ENCODE measurements around the gene NEDD4L. TPM values are rescaled to one million over a fixed set of nuclear protein-coding genes. Genes with fewer than 3 reads are reported as not detected.

The NEDD4L gene
- total and polyA plus RNA-seq, 4 experiments from 2014 or later: 2.8 to 4.1 (median 3.8) TPM

DNA sequence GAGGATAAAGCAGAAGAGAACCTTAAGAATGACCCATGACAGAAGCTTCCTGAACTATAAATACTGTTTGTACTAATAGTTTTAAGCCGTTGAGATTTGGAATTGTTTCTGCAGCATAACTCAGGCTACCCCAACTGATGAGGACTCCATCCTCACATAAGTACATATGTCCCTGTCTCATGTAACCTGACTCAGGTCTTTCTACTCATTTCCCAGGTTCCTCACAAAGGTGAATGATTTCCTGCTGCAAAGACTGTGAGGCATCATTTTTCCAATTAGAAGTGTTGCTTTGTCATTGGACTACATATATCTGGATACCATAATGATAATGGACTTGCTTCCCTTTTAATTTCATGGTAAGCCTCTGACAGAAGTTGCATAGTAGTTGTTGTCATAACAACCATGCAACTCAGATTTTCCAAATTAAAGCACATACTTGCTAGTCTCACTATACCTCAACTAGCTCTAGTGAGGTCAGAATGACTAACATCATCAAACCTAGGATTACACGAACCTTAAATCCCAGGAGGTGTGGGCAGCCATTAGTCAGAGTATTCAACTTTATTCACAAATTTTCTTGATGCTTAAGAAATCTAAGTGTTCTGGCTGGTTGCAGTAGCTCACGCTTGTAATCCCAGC lies 38.0 kb upstream of the NEDD4L start:
- no peaks in the 10 kb centered on the region for H3K27me3 ChIP-seq (ENCODE audit: insufficient read depth, low read length)
- H3K27ac ChIP-seq (ENCODE audit: low read depth, low read length): no peak overlapping the region
- ChIA-PET POLR2A (ENCODE audit: partially characterized antibody) (no interaction called here), CTCF (ENCODE audit: partially characterized antibody) (no interaction called here)
- Mint-ChIP-seq H3K27me3 (peaks cover 7 to 20% of the 10 kb centered on the region in 2 donors), H3K4me1 (no peaks in the 10 kb centered on the region), H3K27ac (no peak overlapping the region), H3K9me3 (no peaks in the 10 kb centered on the region), H3K4me3 (no peak overlapping the region), H3K36me3 (no peaks in the 10 kb centered on the region)
- DNase-seq: no peak
- H3K4me1 ChIP-seq (ENCODE audit: insufficient read depth, low read length): no peaks in the 10 kb centered on the region
- H3K4me3 ChIP-seq (ENCODE audit: low read length in 2 of 2): no peak overlapping the region
- no peaks in the 10 kb centered on the region for H3K9me3 ChIP-seq (ENCODE audit: control insufficient read depth in 1 of 2, low read length in 2 of 2)
- intact Hi-C loops (cut with micrococcal nuclease): no loop called here
- H3K36me3 ChIP-seq (ENCODE audit: insufficient read depth, low read length): no peaks in the 10 kb centered on the region

GRCh38 chr18:58009166-58009565 lies 34.9 kb upstream of the NEDD4L start:
- Mint-ChIP-seq H3K4me1 (no peaks in the 10 kb centered on the region), H3K4me3 (no peak overlapping the region), H3K27me3 (peaks cover 5 to 10% of the 10 kb centered on the region in 2 donors), H3K27ac (no peak overlapping the region), H3K9me3 (no peaks in the 10 kb centered on the region), H3K36me3 (no peaks in the 10 kb centered on the region)
- DNase-seq: no peak
- H3K27ac ChIP-seq (ENCODE audit: low read depth, low read length): no peak overlapping the region
- ChIA-PET POLR2A (ENCODE audit: partially characterized antibody) (no interaction called here), CTCF (ENCODE audit: partially characterized antibody) (no interaction called here)
- H3K4me3 ChIP-seq (ENCODE audit: low read length in 2 of 2): no peak overlapping the region
- H3K9me3 ChIP-seq (ENCODE audit: control insufficient read depth in 1 of 2, low read length in 2 of 2): no peaks in the 10 kb centered on the region
- intact Hi-C loops (cut with micrococcal nuclease): no loop called here
- H3K4me1 ChIP-seq (ENCODE audit: insufficient read depth, low read length): no peaks in the 10 kb centered on the region
- no peaks in the 10 kb centered on the region for H3K27me3 ChIP-seq (ENCODE audit: insufficient read depth, low read length)
- H3K36me3 ChIP-seq (ENCODE audit: insufficient read depth, low read length): no peaks in the 10 kb centered on the region

GRCh38 chr18:58010265-58010664 lies 33.8 kb upstream of the NEDD4L start:
- H3K4me1 Mint-ChIP-seq: no peaks in the 10 kb centered on the region

GRCh38 chr18:58012356-58012755 lies 31.7 kb upstream of the NEDD4L start:
- no peaks in the 10 kb centered on the region for H3K36me3 Mint-ChIP-seq
- H3K27me3 ChIP-seq (ENCODE audit: insufficient read depth, low read length): no peaks in the 10 kb centered on the region
- no peak for DNase-seq
- no peak overlapping the region for H3K27ac Mint-ChIP-seq
- ChIA-PET POLR2A (ENCODE audit: partially characterized antibody) (no interaction called here), CTCF (ENCODE audit: partially characterized antibody) (no interaction called here)
- no peak overlapping the region for H3K27ac ChIP-seq (ENCODE audit: low read depth, low read length)
- H3K36me3 ChIP-seq (ENCODE audit: insufficient read depth, low read length): no peaks in the 10 kb centered on the region
- H3K4me1 ChIP-seq (ENCODE audit: insufficient read depth, low read length): no peaks in the 10 kb centered on the region
- H3K4me3 ChIP-seq (ENCODE audit: low read length in 2 of 2): no peak overlapping the region
- H3K9me3 ChIP-seq (ENCODE audit: control insufficient read depth in 1 of 2, low read length in 2 of 2): no peaks in the 10 kb centered on the region
- H3K4me1 Mint-ChIP-seq: no peaks in the 10 kb centered on the region
- intact Hi-C loops (cut with micrococcal nuclease): no loop called here
- H3K4me3 Mint-ChIP-seq: no peak overlapping the region
- H3K9me3 Mint-ChIP-seq: peaks cover 0 to 13% (median 5%) of the 10 kb centered on the region in 8 donors
- peaks cover 7% of the 10 kb centered on the region in 2 donors for H3K27me3 Mint-ChIP-seq

More at GRCh38 chr18:58010265-58010664, 33.8 kb upstream of the NEDD4L start:
- Mint-ChIP-seq H3K27ac (no peak overlapping the region), H3K9me3 (peaks cover 0 to under 1% (median 0%) of the 10 kb centered on the region in 8 donors), H3K27me3 (peaks cover 2 to 8% of the 10 kb centered on the region in 2 donors), H3K4me3 (no peak overlapping the region), H3K36me3 (no peaks in the 10 kb centered on the region)
- no peaks in the 10 kb centered on the region for H3K27me3 ChIP-seq (ENCODE audit: insufficient read depth, low read length)
- intact Hi-C loops (cut with micrococcal nuclease): no loop called here
- no peak for DNase-seq
- POLR2A ChIA-PET (ENCODE audit: partially characterized antibody): no interaction called here
- H3K36me3 ChIP-seq (ENCODE audit: insufficient read depth, low read length): no peaks in the 10 kb centered on the region
- no peak overlapping the region for H3K27ac ChIP-seq (ENCODE audit: low read depth, low read length)
- H3K4me1 ChIP-seq (ENCODE audit: insufficient read depth, low read length): no peaks in the 10 kb centered on the region
- H3K9me3 ChIP-seq (ENCODE audit: control insufficient read depth in 1 of 2, low read length in 2 of 2): no peaks in the 10 kb centered on the region
- no peak overlapping the region for H3K4me3 ChIP-seq (ENCODE audit: low read length in 2 of 2)
- CTCF ChIA-PET (ENCODE audit: partially characterized antibody): no interaction called here

DNA sequence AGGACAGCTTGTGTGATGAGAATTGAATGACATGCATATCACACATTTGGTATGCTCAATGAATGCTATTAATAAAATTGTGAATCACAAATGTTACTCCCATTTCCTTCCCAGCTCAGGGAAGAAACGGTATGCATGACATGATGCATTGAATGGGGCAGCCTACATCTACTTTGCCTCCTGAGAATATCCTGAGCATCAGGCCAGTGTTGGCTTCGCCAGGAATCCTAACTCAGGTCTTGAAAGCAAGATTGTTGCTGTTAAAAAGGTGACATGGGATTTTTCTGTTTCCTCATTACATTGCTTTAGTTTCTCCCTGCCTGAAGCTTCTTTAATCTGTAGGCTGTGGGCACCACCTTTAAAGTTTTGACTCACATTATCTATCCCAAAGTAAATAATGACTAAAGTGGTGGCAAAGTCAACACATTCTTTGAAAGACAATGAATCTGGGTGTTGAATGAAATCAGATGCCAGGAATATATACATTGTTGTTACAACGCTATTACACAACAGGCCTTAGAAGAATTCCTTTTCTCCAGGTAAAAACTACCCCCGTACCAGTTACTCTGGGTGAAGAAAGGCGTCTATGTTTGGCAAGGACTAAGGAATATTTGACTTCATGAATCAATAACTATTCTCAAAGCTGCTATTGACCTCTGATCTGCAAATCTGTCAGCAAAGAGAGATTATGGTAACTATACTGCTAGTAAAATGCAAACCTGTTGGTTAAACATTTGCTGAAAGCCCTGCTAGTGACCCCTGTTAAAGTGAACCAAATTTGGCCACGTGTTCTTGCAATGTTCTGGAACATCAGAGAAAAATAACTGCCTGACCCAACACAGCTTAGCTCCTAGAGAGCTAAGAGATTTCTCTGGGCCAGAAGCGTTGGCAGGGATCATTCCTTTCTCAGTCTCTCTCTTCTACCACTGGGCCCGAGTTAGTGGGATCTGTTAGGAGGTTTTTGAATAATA lies 30.5 kb upstream of the NEDD4L start:
- H3K36me3 Mint-ChIP-seq: no peaks in the 10 kb centered on the region
- Histone ChIP-seq H3K4me3 (ENCODE audit: low read length in 2 of 2) (no peak overlapping the region), H3K36me3 (ENCODE audit: insufficient read depth, low read length) (no peaks in the 10 kb centered on the region), H3K4me1 (ENCODE audit: insufficient read depth, low read length) (no peaks in the 10 kb centered on the region), H3K27me3 (ENCODE audit: insufficient read depth, low read length) (no peaks in the 10 kb centered on the region), H3K9me3 (ENCODE audit: control insufficient read depth in 1 of 2, low read length in 2 of 2) (no peaks in the 10 kb centered on the region), H3K27ac (ENCODE audit: low read depth, low read length) (no peak overlapping the region)
- H3K4me1 Mint-ChIP-seq: no peaks in the 10 kb centered on the region
- peaks cover 7% of the 10 kb centered on the region in 2 donors for H3K27me3 Mint-ChIP-seq
- DNase-seq: no peak
- H3K4me3 Mint-ChIP-seq: no peak overlapping the region
- ChIA-PET CTCF (ENCODE audit: partially characterized antibody) (no interaction called here), POLR2A (ENCODE audit: partially characterized antibody) (no interaction called here)
- peaks cover 0 to 13% (median 5%) of the 10 kb centered on the region in 8 donors for H3K9me3 Mint-ChIP-seq
- no peak overlapping the region for H3K27ac Mint-ChIP-seq
- intact Hi-C loops (cut with micrococcal nuclease): no loop called here

- ChIA-PET POLR2A (ENCODE audit: partially characterized antibody) (no interaction called here), CTCF (ENCODE audit: partially characterized antibody) (no interaction called here)
- no peaks in the 10 kb centered on the region for H3K4me1 ChIP-seq (ENCODE audit: insufficient read depth, low read length)
- Mint-ChIP-seq H3K4me3 (no peak overlapping the region), H3K27me3 (peaks cover 7 to 13% of the 10 kb centered on the region in 2 donors), H3K9me3 (peaks cover 0 to 13% (median 5%) of the 10 kb centered on the region in 8 donors), H3K27ac (no peak overlapping the region), H3K4me1 (no peaks in the 10 kb centered on the region), H3K36me3 (no peaks in the 10 kb centered on the region)
- intact Hi-C loops (cut with micrococcal nuclease): no loop called here
- H3K36me3 ChIP-seq (ENCODE audit: insufficient read depth, low read length): no peaks in the 10 kb centered on the region
- H3K27ac ChIP-seq (ENCODE audit: low read depth, low read length): no peak overlapping the region
- H3K4me3 ChIP-seq (ENCODE audit: low read length in 2 of 2): no peak overlapping the region
- no peaks in the 10 kb centered on the region for H3K9me3 ChIP-seq (ENCODE audit: control insufficient read depth in 1 of 2, low read length in 2 of 2)
- no peak for DNase-seq
- H3K27me3 ChIP-seq (ENCODE audit: insufficient read depth, low read length): no peaks in the 10 kb centered on the region
Measured at GRCh38 chr18:58015065-58015780, 28.8 kb upstream of the NEDD4L start.

DNA sequence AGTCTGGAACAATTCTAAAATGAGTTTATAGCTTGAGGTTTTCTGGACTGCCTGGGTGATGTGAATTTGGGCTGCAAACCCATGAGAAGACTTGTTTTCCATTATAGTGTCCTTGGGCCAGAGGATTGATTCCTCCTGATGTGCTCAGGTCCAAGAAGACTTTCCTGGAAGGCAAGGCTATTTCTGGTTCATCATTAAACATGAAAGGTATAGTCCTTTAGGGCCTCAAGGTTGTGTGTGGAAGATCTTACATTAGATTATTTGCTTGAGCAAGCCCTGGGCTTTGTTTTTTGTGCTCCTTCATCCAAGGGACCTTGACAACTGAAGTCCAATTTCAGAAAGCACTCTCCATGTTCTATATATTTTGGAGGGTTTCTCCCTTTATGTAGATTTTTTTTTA lies 26.8 kb upstream of the NEDD4L start:
- no peaks in the 10 kb centered on the region for H3K36me3 ChIP-seq (ENCODE audit: insufficient read depth, low read length)
- Mint-ChIP-seq H3K4me1 (no peaks in the 10 kb centered on the region), H3K27me3 (peaks cover 10 to 15% of the 10 kb centered on the region in 2 donors), H3K4me3 (no peak overlapping the region), H3K27ac (no peak overlapping the region), H3K9me3 (peaks cover 0 to 13% (median 7%) of the 10 kb centered on the region in 8 donors), H3K36me3 (no peaks in the 10 kb centered on the region)
- H3K4me3 ChIP-seq (ENCODE audit: low read length in 2 of 2): no peak overlapping the region
- H3K4me1 ChIP-seq (ENCODE audit: insufficient read depth, low read length): no peaks in the 10 kb centered on the region
- H3K27ac ChIP-seq (ENCODE audit: low read depth, low read length): no peak overlapping the region
- no peaks in the 10 kb centered on the region for H3K9me3 ChIP-seq (ENCODE audit: control insufficient read depth in 1 of 2, low read length in 2 of 2)
- POLR2A ChIA-PET (ENCODE audit: partially characterized antibody): no interaction called here
- no peaks in the 10 kb centered on the region for H3K27me3 ChIP-seq (ENCODE audit: insufficient read depth, low read length)
- CTCF ChIA-PET (ENCODE audit: partially characterized antibody): interaction anchor here (0.6 kb wide), 1 partner anchor 26 kb away, joined by 3 read pairs; no protein-coding TSS in a partner anchor
- no peak for DNase-seq
- intact Hi-C loops (cut with micrococcal nuclease): no loop called here
